Non-pigmented ciliary epithelial cell (primary cell): ENCODE results near the gene HEATR3.
"Not testable (repeated sequence)": the region's sequence is repeated elsewhere in the genome, so short reads cannot be mapped to it uniquely, and the experiment has no call there.

Source experiments
- DNase-seq: peaks from one replicate; pipeline ENCODE4 v3.0.0-alpha.2; 2010; ENCODE audit warnings: low read depth

The HEATR3 gene

DNA sequence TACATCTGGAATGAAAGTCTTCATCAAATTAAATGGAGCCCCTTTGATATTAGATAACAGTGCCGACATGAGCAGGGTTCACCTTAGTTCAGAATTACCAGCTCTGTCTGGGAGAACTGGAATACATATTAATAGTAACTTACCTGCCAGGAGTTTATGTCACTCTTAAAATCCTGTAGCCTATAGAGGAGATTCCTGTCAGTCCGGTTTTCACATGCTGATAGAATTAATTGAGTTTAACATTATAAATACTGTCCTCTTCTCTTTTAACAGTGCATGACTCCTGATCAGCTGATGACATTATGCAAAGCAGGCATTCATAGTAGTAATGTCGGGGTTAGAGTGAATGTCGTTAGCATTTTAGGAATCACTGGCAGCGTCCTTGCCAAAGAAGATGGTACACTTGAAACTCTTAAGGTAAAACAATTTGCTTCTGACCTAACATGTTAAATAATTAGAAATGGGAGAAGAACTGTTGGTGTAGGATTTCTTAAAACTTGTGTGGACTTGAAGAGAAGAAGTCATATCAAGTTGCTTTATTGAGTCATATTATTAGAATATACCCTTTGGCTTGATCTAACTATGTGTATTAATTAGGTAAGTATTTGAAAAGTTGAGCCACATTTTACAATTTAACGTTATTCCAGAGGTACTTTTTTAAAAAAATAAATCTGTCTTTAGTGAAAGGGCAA lies 34.3 kb downstream of the HEATR3 start:
- DNase-seq: no peak

DNA sequence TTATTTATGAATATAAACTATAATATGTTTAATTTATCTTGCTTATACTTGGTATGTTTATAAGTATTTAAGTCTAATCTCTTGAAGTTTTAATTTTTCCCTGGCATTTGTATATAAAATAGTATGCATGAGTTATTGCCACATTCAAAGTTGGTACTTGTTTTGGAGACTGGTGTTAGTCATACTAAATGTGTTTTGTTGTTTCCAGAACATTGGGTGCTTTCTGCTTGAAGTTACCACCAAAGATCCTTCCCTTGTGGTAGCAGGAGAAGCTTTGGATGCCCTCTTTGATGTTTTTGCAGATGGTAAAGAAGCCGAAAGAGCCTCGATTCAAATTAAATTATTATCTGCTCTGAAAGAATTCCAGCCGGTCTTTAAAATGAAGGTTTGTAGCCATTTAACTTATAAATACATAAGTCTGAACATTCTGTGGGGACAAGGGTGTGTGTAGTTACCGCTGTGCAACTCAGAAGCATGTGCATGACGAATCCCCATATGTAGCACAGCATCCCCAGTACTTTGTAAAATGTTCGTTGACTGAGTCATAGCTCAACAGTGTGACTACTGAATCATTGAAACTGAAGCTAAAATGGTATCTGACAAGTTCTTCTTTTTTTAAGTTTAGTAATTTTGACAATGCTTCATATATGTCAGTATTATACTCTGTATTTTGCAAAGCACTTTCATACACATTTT lies 36.4 kb downstream of the HEATR3 start:
- DNase-seq: peak; percentile 82

DNA sequence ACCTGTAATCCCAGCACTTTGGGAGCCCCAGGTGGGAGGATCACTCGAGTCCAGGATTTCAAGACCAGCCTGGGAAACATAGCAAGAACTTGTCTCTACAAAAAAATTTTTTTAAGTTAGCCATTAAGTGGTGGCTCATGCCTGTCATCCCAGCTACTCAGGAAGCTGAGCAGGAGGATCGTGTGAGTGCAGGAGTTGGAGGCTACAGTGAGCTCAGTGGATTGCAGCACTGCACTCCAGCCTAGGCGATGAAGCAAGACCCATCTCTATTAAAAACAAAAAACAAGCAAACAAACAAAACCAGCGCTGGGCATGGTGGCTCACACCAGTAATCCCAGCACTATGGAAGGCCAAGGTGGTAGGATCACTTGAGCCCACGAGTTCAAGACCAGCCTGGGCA lies 38.0 kb downstream of the HEATR3 start:
- DNase-seq: no peak

DNA sequence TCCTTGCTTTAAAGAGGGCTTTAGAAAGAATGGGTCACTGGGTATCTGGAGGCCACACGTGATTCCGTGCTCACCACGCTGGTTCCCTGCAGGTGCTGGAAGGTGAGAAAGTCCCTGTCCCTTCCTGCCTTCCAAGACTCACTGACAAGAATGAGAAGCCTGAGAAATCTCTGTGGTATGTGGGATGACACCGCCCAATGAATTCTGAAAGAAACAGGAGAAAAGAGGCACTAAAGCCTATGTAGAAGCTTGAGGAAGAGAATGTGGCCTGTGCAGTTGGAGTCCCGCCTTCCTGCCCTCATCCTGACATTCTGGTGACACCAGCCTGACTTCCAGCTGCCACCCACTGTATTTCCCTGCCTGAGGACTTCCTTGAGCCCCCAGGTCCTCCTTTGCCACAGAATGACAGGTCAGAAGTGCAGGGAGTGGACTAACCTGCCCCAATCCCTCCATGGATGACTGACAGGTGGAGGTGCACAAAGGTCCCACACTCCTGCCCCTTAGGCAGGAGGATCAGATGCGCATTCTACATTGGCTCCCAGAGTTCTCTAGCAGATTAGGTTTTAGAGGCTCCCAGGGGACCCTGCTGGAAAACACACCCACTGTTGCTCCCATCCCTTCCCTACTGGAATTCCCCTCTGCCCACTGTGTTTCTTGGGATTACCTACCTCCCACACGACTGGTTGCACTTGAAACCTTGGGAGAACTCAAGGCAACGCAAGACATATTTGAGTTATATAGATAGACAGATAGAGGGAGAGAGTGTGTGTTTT lies 48.8 kb downstream of the HEATR3 start:
- no peak for DNase-seq

DNA sequence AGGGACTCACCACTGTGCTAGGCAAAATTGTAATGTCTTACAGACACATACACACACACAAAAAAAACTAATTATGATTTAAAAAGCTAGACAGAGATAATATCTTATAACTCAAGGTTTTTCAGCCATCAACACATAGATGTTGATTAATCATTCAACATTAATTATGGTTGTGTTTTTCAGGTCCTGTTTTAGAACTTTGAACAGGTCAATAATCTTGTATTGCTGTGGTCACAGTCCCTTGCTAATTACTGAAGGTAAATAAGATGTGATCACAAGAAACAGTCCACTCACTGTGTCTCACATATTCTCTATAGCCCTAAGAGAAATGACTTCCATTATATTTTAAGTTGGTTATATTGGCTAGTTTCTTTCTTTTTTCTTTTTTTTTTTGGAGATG lies 54.9 kb downstream of the HEATR3 start:
- DNase-seq: no peak

DNA sequence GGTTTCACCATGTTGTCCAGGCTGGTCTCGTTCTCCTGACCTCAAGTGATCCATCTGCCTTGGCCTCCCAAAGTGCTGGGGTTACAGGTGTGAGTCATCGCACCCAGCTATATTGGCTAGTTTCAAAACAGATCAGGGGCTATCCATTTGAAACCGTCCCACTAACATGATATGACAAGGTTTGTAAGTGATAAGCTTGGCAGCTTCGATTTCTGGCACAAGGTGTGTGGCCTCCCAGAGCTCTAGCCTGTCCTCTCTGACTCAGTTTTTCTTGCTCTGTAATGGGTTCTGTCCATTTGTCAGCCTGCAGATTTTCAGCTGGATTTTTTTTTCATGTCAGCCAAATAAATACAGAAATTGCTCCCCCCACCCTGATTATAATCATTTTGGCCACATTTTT lies 55.5 kb downstream of the HEATR3 start:
- no peak for DNase-seq

DNA sequence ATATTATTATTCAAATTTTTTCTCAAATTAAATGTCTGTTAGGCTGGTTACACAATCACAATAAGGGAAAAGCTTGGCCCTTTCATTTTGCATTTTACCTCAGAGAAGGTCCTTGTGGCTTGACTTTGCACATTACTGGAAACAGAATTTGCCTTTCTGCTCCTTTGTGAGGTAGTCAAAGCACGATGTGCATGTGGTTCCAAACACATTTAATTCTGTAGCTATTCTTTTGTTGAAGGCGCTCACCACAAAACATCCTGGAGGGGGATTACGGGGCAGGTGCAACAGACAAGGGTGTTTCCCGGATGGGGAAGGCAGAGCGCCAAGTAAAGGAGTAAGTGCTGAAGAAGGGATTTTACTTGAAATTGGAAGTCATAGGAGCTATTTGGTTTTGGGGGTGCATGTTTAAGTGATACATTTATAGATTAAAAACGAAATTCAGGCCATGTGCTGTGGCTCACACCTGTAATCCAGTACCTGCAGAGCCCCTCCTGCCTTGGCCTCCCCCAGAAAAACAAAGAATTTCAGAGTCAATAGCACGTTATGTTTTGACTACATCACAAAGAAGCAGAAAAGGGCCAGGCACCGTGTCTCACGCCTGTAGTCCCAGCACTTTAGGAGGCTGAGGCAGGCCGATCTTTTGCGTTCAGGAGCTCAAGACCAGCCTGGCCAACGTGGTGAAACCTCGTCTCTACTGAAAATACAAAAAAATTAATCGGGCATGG lies 56.1 kb downstream of the HEATR3 start:
- DNase-seq: no peak

DNA sequence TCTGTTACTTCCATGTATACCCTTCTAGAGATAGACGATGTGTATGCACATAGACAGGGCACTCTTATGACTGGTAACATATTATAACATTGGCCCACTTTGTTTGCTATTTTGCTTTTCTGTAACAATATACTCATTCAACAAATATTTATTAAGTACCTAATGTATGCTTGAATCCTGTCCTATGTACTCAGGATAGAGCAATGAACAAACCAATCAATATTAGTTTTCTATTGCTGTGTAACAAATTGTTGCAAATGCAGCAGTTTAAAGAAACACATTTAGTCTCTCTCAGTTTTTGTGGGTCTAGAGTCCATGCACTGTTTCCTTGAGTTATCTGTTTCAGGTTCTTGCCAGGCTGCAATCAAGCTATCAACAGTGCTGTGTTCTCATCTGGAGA lies 57.6 kb downstream of the HEATR3 start:
- DNase-seq: no peak

DNA sequence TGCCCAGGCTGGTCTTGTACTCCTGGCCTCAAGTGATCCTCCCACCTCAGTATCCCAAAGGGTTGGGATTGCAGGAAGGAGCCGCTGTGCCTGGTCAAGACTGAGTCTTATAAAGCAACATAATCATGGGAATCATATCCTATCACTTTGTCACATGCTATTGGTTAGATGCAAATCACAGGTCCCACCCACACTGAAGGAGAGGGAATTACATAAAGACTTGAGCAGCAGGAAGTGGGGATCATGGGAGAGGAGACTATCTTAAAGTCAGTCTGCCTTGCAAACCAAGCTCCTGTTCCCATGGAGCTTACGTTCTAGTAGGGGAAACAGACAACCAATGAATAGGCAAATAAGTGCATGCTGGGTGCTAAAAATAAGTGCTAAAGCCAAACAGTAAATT lies 59.0 kb downstream of the HEATR3 start:
- DNase-seq: no peak

DNA sequence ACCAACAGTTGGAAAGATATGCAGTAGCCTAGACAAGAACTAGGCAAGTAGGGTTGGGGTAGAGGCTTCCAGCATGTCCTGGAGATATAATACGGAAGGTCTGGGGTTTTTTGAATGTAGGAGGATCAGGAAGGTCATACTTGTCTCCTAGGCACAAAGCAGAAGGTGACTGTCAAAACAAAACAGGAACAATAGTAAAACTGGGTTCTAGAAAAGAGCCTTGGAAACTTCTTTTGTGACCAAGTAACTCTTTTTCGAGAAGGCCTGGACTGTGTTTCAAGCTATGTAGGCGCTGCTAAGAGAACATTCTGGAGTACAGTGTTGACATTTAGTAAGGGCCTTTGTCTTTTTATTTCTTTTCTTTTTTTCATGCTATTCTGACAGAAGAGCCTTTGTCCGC lies 60.4 kb downstream of the HEATR3 start:
- no peak for DNase-seq

DNA sequence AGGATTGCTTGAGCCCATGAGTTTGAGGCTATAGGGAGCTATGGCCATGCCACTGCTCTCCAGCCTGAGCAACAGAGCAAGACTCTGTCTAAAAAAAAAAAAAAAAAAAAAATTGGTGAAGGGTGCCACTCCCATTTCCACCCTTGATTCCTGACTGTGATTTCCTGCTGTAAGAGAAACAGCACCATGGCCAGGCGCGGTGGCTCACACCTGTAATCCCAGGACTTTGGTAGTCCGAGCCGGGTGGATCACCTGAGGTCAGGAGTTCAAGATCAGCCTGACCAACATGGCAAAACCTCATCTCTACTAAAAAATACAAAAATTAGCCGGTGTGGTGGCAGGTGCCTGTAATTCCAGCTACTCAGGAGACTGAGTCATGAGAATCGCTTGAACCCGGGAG lies 66.8 kb downstream of the HEATR3 start:
- DNase-seq: not testable (repeated sequence)

DNA sequence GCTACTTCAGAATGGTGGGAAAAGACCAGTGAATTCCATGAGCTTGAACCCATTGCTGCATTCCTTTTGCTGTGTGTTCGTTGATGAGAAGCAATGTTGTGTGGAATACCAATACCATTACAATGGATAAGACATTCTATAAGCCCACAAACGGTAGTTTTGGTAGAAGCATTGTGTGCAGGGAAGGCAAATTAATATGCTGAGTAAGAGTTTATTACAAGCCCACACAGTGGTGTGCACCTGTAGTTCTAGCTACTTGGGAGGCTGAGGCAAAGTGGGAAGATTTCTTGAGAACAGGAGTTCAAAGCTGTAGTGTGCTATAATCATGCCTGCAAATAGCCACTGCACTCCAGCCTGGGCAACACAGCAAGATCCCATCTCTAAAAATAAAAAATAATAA lies 67.4 kb downstream of the HEATR3 start:
- no peak for DNase-seq

DNA sequence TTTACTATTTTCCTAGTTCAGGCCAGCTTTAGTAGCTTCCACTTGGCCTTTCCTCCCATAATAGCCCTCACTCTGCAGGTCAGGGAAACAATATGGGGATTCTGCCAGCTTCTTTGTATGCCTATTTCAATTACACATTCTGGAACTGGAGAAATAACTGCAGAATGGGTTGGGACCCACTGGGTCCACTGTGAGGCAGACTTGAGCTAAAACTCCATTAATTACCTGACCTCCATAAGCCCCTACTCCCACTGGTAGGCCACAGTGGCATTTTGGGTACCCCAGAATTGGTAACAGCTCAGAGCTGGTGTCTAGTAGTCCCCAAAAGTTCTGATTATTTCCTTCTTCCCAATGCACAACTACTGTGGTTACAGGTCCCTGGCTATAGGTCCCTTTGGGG lies 70.6 kb downstream of the HEATR3 start:
- no peak for DNase-seq

DNA sequence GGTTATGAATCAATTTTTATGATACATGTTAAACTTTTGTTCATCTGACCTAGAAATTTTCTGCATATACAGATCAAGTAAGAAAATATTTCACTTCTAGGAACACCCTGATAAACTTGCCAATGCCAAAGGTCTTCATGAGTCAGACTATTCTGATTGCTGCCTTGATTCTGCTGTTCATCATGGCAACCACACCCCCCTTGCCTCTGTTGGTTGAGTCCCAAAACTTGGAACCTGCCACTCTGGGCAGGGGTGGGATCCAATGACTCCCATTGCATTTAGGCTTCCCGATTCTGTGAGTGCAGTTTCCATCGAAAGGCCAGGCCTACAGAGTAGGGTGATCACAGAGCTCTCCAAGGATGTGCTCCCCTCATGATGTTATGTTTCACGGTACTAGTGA lies 71.5 kb downstream of the HEATR3 start:
- DNase-seq: no peak

DNA sequence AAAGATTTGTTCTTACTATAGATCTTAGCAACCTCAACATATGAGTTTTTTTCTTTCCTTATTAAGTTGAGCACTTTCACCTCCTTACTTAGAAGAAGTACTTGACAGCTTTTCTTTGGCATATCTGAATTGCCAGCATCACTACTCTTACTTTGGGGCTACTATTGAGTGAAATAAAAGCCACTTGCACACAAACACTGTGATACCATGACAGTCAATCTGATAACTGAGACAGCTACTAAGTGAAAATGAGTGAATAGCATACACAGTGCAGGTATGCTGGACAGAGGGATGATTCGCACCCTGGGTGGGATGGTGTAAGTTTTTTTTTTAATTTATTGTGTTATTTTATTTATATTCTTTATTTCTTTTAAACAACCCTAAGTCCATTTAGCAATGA lies 73.8 kb downstream of the HEATR3 start:
- no peak for DNase-seq

DNA sequence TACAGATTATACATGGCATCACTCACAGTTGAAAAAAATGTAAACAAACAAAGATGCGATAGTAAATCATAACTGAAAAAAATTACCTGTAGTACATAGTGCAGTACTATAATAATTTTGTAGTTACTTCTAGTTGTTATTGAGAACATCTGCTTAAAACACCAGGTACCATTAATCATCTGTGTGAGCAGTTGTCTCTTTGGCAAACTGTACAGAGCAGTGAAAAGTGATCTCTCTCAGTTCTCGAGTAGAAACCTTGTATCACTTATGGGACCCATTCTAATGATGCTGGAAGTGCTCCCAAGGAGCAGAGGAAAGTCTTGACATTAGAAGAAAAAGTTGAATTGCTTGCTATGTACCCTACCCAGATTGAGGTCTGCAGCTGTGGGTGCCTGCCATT lies 78.4 kb downstream of the HEATR3 start:
- DNase-seq: no peak

DNA sequence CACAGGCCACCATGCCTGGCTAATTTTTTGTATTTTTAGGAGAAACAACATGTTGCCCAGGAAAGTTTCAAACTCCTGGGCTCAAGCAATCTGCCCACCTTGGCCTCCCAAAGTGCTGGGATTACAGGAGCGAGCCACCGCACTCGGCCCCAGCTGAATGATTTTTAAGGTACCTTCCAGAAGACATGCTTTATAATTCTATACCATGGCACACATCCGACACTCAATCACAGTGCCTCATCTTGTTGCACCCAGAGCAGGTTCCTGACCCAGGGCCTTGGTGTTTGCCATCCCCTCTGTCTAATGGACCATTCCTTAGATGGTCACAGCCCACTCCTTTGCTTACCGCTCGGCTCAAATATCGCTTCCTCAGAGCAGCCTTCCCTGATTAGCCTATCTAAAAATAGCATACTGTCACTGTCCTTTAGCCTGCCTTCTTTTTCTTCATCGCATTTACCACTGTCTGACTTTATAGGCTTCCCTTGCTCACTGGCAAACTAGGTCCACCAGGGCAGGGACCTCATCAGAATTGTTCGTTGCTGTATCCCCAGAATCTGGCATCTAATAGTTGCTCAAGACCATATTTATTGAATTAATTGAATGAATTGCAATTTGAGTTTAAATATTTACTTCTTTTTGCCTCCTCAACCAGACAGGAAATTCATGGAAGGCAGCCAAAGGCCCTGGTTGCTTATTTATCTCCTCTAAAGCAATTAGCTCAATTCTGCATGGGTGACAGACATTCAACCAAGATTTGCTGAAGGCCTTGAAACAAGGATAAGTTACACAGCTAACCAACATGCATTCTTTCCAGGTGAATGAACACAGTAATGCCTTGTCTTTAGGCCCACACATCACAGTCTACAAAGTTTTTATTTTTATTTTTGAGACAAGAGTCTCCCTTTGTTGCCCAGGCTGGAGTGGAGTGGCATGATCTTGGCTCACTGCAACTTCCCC lies 81.0 kb downstream of the HEATR3 start:
- no peak for DNase-seq

DNA sequence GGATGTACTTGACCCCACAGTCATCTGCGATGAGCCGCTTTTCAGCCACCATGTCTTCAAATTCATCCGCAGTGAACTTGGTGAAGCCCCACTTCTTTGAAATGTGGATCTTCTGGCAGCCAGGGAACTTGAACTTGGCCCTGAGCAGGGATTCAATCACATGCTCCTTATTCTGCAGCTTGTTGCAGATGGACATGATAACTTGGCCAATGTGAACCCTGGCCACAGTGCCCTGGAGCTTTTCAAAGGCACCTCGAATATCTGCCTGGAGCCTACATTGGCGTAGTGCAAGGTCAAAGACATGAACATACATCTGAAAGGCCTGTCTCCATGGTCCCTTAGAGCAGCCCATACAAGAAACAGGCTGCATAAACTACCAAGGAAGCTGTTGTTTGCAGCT lies 85.6 kb downstream of the HEATR3 start:
- no peak for DNase-seq

DNA sequence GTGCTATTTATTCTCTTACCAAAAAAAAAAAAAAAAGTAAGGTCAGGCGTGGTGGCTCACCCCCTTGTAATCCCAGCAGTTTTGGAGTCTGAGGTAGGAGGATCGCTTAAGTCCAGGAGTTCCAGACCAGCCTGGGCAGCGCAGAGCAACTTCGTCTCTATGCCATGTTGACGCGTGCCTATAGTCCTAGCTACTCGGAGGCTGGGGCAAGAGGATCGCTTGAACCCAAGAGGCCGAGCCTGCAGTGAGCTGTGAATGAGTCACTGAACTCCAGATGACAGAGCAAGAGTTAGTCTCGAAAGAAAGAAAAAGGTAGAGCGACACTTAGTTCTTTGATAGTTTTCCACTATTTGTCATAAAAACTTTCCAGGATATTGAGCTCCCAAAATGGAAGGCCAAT lies 86.0 kb downstream of the HEATR3 start:
- no peak for DNase-seq

DNA sequence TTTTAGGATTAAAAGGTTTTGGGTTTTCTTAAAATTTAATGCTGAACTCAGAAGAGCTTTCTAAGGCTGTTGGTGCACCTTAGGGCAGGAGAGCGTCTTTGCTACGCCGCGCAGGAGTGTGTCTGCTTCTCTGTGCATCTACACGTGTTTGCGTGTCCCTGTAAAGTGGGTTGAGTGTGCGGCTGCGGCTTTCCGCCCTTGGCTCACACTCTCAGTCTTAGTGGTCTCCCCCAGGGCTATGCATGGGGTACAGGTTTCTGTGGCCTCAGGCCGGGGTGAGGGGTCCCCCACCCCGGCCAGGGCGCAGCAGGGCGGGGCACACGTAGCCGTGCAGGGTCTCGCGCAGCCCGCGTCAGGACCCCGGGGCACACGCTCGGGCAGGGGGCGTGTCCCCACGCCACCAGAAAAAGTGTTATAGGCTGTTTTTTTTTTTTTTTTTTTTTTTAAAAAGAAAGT lies 86.6 kb downstream of the HEATR3 start:
- DNase-seq: no peak
